ENCODE data around the gene CALD1. TPM values are rescaled to one million over a fixed set of nuclear protein-coding genes. Genes with fewer than 3 reads are reported as not detected.

Gene CALD1
- total RNA-seq, 1 donor from 2014 or later = 1,941 TPM

- H3K4me1 Mint-ChIP-seq (ENCODE audit: low read depth) = peaks cover 95% of the 10 kb centered on the region
- no peak overlapping the region for H3K4me3 Mint-ChIP-seq (ENCODE audit: unreplicated experiment)
- peaks cover 16% of the 10 kb centered on the region for H3K36me3 Mint-ChIP-seq (ENCODE audit: low read depth)
- TF ChIP-seq, protein P1, sequence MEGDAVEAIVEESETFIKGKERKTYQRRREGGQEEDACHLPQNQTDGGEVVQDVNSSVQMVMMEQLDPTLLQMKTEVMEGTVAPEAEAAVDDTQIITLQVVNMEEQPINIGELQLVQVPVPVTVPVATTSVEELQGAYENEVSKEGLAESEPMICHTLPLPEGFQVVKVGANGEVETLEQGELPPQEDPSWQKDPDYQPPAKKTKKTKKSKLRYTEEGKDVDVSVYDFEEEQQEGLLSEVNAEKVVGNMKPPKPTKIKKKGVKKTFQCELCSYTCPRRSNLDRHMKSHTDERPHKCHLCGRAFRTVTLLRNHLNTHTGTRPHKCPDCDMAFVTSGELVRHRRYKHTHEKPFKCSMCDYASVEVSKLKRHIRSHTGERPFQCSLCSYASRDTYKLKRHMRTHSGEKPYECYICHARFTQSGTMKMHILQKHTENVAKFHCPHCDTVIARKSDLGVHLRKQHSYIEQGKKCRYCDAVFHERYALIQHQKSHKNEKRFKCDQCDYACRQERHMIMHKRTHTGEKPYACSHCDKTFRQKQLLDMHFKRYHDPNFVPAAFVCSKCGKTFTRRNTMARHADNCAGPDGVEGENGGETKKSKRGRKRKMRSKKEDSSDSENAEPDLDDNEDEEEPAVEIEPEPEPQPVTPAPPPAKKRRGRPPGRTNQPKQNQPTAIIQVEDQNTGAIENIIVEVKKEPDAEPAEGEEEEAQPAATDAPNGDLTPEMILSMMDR (IDR thresholded peaks at IDR 0.05) = no peak
- H3K9me3 Mint-ChIP-seq (ENCODE audit: low read depth) = no peaks in the 10 kb centered on the region
- DNase-seq (ENCODE audit: low spot score) = no peak
- H3K27ac Mint-ChIP-seq (ENCODE audit: unreplicated experiment) = peak overlapping the region; percentile 81
- no peaks in the 10 kb centered on the region for H3K27me3 Mint-ChIP-seq (ENCODE audit: low read depth)
Observed at GRCh38 chr7:134882481-134882880, 103.0 kb downstream of the CALD1 start.

- H3K27me3 Mint-ChIP-seq (ENCODE audit: low read depth) = no peaks in the 10 kb centered on the region
- H3K27ac Mint-ChIP-seq (ENCODE audit: unreplicated experiment) = peak overlapping the region; percentile 86
- TF ChIP-seq, protein P1 (IDR thresholded peaks at IDR 0.05) = no peak
- no peak for DNase-seq (ENCODE audit: low spot score)
- no peaks in the 10 kb centered on the region for H3K9me3 Mint-ChIP-seq (ENCODE audit: low read depth)
- H3K36me3 Mint-ChIP-seq (ENCODE audit: low read depth) = peaks cover 33% of the 10 kb centered on the region
- no peak overlapping the region for H3K4me3 Mint-ChIP-seq (ENCODE audit: unreplicated experiment)
- H3K4me1 Mint-ChIP-seq (ENCODE audit: low read depth) = peaks cover 97% of the 10 kb centered on the region
Observed at GRCh38 chr7:134885967-134886352, 106.5 kb downstream of the CALD1 start.

- DNase-seq (ENCODE audit: low spot score) = no peak
- Mint-ChIP-seq H3K4me1 (ENCODE audit: low read depth) (peaks cover 97% of the 10 kb centered on the region), H3K27ac (ENCODE audit: unreplicated experiment) (peak overlapping the region; percentile 86), H3K36me3 (ENCODE audit: low read depth) (peaks cover 34% of the 10 kb centered on the region), H3K4me3 (ENCODE audit: unreplicated experiment) (no peak overlapping the region), H3K9me3 (ENCODE audit: low read depth) (no peaks in the 10 kb centered on the region), H3K27me3 (ENCODE audit: low read depth) (no peaks in the 10 kb centered on the region)
- TF ChIP-seq, protein P1 (IDR thresholded peaks at IDR 0.05) = no peak
Observed at GRCh38 chr7:134886353-134887057, 107.1 kb downstream of the CALD1 start.

GRCh38 chr7:134887523-134887922, 108.1 kb downstream of the CALD1 start:
- TF ChIP-seq, protein P1 (IDR thresholded peaks at IDR 0.05) = no peak
- Mint-ChIP-seq H3K27ac (ENCODE audit: unreplicated experiment) (peak overlapping the region; percentile 86), H3K4me1 (ENCODE audit: low read depth) (peaks cover 97% of the 10 kb centered on the region), H3K36me3 (ENCODE audit: low read depth) (peaks cover 34% of the 10 kb centered on the region), H3K27me3 (ENCODE audit: low read depth) (no peaks in the 10 kb centered on the region), H3K4me3 (ENCODE audit: unreplicated experiment) (peak overlapping the region; percentile 2), H3K9me3 (ENCODE audit: low read depth) (no peaks in the 10 kb centered on the region)
- no peak for DNase-seq (ENCODE audit: low spot score)

DNA sequence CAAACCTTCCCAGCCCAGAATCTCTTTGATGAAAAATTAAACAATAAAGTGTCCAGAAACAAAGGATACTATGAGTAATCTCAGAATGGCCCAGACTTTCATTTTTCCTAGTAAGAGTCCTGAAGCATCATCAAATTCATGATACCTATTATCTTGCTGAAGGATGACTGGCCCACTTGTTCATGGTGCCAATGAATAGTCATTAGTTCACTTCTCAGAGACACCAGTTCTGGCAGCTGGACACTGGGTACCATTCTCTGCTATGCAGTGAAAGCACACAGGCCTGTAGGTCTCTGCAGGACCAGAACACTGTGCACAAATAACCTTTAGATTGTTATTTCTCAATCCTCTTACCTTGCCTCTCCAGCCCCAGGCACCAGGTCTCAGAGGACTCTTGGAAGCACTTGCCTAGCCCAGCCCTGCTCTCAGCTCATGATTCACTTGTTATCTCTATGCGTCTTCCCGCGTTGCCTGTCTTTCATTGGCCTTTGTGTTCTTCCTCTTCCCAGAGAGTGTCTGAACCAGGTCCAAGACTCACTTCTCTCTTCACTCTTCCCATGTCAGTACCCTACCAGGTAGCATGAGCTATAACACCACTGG, 108.8 kb downstream of the CALD1 start:
- Mint-ChIP-seq H3K9me3 (ENCODE audit: low read depth) (no peaks in the 10 kb centered on the region), H3K36me3 (ENCODE audit: low read depth) (peaks cover 35% of the 10 kb centered on the region), H3K4me3 (ENCODE audit: unreplicated experiment) (no peak overlapping the region), H3K27me3 (ENCODE audit: low read depth) (no peaks in the 10 kb centered on the region), H3K4me1 (ENCODE audit: low read depth) (peaks cover 97% of the 10 kb centered on the region), H3K27ac (ENCODE audit: unreplicated experiment) (peak overlapping the region; percentile 86)
- no peak for DNase-seq (ENCODE audit: low spot score)
- TF ChIP-seq, protein P1 (IDR thresholded peaks at IDR 0.05) = no peak

Measured in chondrocyte (in vitro differentiated cells).